ENCODE results near the gene TBR1.

Gene TBR1

DNA sequence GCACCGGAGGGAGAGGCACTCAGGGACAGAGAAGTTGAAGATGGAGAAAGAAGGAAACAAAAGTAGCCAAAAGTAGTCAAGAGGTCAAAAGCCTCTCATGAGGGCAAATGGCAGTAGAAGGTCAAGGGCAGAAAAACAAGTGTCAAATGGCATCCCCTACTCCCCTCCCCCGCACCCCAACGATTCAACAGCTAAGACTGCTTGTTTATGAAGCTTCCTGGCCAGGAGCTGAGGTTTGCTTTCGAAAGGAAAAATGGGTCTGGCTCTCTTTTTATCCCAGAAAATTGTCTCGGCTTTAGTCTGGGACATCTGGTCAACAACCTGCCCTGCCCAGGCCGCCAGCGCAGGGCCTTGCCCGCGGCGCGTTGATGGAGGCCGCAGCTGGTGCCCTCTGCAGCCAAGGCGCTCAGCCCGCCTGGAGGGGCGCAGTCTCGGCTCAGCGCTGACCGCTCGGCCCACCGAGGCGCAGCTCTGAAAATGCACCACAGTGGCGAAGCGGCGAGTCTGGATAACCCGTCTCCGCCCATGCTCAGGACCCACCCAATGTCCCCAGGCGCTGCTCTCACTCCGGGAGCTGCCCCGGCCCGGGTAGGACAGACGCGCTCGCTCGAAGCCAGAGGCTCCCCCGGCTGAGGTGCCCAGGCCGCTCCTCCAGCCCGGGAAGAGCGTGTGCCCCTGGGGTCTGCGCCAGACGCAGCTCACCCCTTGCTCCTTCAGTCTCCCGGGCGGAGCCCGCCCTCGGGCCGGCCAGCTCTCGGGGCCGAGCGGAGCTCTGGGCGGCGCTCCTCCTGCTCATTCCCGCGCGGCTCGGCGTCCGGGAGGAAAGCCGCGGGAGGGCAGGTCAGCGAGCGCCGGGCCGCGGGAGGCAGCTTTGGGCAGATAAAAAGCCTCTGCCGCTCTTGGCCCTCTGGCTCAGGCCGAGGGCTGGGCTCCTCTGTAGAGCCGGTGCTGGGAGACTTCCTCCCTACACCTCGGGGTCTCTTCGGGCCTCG, 1.8 kb upstream of the TBR1 start:
- peak; percentile 76 for DNase-seq (ENCODE audit: low read depth, low spot score)

DNA sequence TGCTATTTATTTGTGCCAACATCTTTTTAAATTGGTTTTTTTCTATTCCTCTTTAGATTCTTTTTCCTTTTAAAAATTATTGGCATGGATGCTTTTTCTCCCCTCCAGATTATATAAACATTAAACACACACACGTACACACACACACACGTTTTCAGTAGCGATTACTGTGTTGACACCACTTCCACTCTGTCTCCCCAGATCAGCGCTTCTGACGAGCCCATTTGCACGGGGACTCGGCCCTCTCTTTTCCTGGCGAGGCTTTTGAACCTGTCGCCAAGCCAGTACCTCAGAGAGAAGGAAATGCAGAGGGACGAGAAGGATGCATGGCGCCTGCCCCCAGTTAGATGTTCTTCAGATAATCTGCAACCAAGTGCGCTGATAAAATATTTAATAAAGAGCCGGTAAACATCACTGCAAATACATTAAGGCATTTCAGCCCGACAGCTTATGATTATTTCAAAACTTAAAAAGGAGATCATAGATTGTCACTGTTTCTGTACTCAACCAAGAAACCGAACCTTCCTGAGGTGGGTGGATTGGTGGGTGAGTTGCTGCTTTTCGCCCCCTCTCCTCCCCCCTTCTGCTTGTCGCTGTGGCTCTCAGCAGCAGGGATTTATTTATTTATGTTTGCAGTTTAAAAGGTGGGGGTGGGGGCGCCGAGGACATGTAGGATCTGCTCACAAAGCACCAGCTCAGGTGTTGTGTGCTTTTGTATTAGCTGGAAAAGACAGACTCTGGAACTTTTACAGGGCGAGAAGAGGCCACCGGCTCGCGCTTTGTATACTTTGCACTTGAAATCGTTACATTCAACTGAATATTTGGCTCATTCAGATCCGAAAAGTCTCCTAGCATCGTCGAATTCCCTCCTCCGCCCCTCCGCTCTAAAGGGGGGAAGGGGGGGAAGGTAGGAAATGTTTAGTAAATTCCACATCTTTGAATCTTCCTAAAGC, 787 bp upstream of the TBR1 start:
- peak; percentile 16 for DNase-seq (ENCODE audit: low read depth, low spot score)

DNA sequence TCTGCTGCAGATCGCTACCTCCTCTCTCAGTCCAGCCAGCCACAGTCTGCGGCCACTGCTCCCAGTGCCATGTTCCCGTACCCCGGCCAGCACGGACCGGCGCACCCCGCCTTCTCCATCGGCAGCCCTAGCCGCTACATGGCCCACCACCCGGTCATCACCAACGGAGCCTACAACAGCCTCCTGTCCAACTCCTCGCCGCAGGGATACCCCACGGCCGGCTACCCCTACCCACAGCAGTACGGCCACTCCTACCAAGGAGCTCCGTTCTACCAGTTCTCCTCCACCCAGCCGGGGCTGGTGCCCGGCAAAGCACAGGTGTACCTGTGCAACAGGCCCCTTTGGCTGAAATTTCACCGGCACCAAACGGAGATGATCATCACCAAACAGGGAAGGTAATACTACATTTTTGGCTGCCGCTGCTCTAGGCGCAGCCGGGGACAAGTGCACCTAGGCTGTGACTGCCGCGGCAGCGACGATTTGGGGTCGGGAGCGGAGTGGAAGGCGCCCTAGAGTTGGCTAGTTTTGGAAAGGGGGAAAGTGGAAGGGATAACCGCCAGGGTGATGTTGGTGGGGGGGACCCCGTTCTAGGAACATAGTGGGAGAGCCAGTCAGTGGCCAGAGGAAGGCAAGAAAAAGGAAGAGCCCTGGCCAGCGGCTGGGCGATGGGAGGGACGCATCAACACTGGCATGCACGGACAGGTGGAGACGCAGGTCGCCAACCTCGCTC, 776 bp downstream of the TBR1 start:
- DNase-seq (ENCODE audit: low read depth, low spot score) = peak; percentile 19

DNA sequence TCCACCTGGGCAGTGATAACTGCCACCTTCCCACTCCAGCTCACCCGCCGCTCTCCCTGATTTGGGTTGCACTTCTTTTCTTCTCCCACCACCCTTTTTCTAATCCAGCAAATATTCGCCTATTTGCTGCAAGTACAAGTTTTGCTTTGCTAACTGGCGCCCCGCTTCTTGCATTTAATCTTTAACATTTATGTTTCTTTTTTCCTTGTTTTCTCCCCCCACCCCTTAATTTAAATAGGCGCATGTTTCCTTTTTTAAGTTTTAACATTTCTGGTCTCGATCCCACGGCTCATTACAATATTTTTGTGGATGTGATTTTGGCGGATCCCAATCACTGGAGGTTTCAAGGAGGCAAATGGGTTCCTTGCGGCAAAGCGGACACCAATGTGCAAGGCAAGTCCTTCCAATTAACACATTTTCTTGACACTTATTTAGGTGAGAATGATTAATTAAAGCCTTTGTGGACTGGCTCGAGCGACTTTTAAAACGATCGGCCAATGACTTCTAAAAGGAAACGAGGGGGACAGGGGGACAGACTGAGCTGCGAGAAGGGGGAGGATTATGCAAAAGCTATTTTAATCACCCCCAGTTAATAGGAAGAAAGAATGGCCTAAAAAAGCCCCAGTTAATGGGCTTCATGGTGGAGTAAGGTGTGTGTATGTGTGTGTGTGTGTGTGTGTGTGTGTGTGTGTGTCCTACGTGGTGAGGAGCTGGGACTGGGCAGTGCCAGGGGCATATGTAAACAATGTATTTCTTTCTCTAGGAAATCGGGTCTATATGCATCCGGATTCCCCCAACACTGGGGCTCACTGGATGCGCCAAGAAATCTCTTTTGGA, 1.6 kb downstream of the TBR1 start:
- DNase-seq (ENCODE audit: low read depth, low spot score) = no peak

DNA sequence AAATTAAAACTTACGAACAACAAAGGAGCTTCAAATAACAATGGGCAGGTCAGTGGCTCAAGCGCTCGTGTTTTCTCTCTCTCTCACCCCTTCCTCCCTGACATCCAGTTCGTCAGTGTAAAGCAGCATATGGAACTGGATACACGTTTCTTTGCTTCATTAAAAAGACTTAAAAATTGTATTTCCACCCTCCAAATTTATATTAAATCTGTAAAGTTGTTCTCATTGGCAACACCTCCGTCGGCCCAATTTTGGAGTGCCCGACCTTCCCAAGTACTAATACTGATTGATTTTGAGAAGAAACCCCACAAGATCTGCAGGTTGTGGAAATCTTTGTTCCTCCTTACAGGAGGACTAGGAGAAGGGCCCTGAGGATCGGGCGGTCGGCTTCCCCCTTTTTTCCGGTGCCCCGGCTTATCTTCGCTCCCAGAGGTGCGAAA, 2.2 kb downstream of the TBR1 start:
- no peak for DNase-seq (ENCODE audit: low read depth, low spot score)

DNA sequence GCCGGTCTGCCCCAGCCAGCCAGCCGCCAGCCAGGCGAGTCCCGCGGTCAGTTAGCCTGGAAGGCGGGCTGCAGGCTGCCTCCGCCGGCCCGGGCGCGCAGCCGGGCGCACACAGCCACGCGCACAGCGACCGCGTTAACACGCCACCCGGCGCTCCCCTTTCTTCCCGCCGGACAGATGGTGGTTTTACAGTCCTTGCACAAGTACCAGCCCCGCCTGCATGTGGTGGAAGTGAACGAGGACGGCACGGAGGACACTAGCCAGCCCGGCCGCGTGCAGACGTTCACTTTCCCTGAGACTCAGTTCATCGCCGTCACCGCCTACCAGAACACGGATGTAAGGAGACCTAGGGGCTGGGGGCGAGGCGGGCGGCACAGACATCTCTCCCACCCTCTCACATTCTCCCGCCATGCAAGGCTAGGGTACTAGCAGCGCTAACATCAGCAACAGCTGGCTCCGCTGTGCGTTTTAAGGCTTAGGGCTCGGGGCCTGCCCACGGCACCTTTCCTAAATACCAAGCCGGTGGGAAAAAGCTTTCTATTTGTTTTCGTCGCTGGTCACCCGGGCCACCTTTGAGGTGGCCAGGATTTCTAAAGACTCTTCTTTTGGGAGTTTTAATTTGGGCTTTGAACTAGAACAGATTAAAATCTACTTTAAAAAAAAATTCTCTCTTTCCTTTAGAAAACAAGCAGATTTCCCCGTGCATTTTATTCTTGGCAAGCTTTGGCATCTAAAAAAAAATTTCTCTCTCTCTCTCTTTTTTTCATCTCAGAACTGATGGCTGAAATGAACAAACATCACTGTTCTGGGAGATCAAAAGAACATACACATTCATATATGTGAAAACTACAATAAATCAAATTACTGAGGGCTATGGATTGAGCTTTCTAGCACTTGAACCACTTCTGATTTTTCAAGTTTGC, 2.9 kb downstream of the TBR1 start:
- DNase-seq (ENCODE audit: low read depth, low spot score) = peak; percentile 66

DNA sequence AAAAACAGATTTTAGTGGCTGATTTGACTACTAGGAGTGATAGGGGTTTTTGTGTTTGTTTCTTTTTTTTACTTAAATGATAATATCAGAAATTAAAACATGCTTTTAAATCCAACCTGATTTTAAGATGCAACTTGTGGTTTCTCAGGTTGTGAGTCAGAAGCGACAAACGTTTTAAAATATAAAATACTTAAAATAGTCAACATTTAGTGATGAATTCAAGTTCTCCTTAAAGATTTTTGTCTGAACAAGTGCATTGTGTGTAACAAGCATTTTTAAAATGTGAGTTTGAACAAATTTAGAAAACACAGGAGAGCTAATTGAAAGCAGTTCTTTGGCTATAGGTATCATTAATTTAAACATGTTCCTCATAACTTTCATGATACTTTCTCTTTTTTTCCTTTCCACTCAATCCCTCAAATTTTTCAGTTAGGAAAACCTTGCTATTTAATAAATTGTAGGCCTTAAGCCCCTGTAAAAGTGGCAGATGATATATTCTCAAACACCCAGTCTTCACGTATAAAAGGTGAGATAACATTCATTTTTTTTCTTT, 3.6 kb downstream of the TBR1 start:
- DNase-seq (ENCODE audit: low read depth, low spot score) = no peak

DNA sequence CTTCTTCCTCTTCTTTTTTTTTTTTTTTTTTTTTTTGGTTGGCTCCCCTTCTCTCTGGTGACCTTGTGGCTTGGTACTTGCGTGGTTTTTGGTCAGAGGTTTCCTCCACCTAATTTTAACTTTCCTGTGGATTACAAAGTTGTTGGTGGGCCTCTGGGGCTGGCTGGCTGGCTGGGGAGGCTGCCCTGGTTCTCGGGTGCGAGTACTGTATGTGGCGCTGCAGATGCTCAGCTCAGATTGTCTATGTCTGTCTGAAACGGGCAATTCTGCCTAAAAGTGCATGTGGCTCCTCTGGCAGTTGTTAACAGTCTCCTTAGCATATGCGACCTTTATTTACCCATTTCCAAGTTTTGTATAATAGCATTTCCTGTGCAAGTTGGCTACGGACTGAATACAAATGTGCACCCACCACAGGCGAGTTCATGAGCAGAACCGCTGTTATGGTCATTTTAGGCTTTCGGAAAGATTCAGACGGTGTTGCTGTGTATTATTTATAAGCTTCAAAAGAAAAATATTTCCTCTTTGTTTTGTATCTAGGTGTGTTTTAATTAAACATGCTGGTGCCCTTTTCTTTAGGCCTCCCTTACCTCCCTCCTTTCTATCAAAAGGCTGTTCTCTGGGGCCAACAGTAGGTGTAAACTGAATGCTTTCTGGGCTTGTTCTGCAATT, 4.4 kb downstream of the TBR1 start:
- DNase-seq (ENCODE audit: low read depth, low spot score) = no peak

DNA sequence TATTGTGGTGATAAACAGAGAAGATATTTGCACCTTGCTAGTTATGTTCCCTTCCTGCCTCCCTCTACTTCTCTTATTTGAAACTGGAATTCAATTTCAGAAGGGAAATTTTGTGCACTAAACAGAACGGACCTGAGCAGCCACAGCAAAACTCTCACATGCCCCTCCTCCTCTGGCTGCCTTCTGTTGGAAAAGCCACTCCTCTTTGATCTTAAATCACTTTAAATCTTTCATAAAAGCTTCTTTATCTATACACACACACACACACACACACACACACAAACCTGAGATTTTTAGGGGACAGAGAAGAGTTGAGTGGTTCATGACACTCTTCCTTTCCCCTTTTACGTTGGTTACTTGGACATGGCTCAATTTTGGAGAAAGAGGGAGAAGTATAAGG, 5.6 kb downstream of the TBR1 start:
- no peak for DNase-seq (ENCODE audit: low read depth, low spot score)

DNA sequence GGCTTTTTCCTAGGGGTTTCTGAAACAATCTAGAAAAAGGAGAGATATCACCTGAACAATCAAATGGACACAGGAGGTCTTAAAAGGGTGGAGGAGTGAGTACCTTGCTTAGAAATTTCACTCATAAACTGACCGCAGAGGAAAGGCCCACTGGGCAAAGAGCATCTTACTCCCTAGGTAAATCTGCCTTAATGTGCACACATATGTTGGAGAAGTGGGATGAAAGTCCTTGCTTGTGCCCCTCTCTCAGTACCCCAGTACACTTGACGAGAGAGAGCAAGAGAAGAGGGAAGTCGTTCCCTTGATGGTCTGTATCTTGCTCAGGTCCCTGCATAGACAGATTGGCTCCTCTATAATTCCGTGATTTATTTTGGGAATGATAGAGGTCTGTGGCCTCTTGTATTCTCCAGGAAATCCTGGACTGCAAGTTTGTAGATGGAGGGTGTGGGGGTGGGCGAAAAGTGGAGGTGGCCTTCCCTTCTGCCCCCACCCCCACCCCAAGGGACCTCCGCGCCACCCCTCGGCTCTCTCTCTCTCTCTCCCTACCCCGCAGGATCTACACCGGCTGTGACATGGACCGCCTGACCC, 6.8 kb downstream of the TBR1 start:
- no peak for DNase-seq (ENCODE audit: low read depth, low spot score)

DNA sequence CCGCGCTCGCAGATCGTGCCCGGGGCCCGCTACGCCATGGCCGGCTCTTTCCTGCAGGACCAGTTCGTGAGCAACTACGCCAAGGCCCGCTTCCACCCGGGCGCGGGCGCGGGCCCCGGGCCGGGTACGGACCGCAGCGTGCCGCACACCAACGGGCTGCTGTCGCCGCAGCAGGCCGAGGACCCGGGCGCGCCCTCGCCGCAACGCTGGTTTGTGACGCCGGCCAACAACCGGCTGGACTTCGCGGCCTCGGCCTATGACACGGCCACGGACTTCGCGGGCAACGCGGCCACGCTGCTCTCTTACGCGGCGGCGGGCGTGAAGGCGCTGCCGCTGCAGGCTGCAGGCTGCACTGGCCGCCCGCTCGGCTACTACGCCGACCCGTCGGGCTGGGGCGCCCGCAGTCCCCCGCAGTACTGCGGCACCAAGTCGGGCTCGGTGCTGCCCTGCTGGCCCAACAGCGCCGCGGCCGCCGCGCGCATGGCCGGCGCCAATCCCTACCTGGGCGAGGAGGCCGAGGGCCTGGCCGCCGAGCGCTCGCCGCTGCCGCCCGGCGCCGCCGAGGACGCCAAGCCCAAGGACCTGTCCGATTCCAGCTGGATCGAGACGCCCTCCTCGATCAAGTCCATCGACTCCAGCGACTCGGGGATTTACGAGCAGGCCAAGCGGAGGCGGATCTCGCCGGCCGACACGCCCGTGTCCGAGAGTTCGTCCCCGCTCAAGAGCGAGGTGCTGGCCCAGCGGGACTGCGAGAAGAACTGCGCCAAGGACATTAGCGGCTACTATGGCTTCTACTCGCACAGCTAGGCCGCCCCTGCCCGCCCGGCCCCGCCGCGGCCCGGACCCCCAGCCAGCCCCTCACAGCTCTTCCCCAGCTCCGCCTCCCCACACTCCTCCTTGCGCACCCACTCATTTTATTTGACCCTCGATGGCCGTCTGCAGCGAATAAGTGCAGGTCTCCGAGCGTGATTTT, 7.6 kb downstream of the TBR1 start:
- DNase-seq (ENCODE audit: low read depth, low spot score) = peak; percentile 62

DNA sequence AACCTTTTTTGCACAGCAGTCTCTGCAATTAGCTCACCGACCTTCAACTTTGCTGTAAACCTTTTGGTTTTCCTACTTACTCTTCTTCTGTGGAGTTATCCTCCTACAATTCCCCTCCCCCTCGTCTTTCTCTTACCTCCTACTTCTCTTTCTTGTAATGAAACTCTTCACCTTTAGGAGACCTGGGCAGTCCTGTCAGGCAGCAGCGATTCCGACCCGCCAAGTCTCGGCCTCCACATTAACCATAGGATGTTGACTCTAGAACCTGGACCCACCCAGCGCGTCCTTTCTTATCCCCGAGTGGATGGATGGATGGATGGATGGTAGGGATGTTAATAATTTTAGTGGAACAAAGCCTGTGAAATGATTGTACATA, 8.3 kb downstream of the TBR1 start:
- DNase-seq (ENCODE audit: low read depth, low spot score) = no peak

DNA sequence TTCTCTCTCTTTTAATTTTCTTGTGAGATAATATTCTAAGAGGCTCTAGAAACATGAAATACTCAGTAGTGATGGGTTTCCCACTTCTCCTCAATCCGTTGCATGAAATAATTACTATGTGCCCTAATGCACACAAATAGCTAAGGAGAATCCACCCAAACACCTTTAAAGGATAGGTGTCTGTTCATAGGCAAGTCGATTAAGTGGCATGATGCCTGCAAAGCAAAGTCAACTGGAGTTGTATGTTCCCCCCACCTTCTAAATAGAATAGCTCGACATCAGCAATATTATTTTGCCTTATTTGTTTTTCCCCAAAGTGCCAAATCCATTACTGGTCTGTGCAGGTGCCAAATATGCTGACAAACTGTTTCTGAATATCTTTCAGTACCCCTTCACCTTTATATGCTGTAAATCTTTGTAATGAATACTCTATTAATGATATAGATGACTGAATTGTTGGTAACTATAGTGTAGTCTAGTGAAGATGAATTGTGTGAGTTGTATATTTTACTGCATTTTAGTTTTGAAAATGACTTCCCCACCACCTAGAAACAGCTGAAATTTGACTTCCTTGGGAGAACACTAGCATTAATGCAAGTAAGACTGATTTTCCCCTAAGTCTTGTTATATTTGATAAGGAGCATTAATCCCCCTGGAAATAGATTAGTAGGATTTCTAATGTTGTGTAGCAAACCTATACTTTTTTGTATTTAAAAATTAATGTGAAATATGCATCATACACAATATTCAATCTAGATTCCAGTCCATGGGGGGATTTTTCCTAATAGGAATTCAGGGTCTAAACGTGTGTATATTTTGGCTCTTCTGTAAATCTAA, 9.0 kb downstream of the TBR1 start:
- DNase-seq (ENCODE audit: low read depth, low spot score) = no peak

DNA sequence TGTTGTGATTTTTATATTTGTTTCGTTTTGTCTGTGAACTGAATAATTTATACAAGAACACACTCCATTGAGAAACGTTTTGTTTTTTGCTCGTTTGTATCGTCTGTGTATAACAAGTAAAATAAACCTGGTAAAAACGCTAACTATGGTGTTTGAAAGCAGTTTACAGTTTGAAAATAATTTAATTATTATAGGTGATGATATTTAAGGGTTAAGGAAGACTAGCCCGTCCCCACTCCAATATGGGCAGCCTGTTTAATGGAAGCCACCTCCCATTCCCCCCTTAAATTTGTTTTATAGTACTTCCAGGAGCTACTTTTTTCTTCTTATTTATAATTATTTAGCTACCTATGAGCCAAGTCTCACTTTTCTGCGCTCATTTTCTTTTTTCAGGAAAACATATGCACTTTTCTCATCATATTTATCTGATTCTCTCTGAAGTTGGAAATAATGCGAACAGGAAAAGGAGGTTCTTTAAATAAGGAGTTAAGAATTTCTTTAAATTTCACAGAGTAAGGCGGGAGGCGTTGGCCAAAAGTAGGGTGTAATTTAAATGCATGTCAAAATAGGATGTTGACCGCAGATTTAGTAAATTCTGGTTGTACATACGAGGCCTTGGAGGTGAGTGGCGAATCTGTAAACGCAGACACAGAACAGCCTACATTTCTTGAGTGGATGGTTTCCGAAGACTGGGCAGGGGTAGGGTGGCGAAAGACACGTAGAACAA, 9.8 kb downstream of the TBR1 start:
- no peak for DNase-seq (ENCODE audit: low read depth, low spot score)

DNA sequence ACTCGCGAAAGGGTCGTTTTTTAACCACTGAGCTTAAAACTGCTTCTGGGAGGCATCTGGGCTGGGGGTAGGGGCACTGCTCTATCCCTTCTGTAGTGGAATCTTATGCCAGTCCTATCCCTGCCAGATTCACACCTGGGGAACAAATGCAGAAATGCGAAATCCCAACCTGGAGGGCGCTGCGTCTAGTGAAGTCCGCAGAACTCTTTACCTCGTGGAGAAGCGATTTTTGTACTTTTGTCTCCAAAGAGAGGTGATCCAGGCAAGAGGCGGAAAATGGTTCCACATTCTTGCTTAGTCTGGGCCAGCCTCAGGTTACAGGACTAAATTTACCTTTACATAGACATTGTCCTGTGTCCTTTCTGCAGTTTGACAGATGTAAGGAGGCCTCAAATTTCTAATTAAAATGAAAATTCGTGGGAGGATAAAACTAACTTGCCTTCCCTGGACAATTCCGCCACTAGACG, 10.4 kb downstream of the TBR1 start:
- no peak for DNase-seq (ENCODE audit: low read depth, low spot score)

Measured in astrocyte of the hippocampus (primary cell).